ENCODE measurements around the gene CNOT2.
A peak's percentile ranks its signal among the peaks of the same experiment; 100 is the strongest.

The CNOT2 gene

GRCh38 chr12:70359458-70360197, 116.4 kb downstream of the CNOT2 start:
- peaks cover 2% of the 10 kb centered on the region for H3K36me3 ChIP-seq (replicated peaks)
- H3K27ac ChIP-seq: no peak overlapping the region
- no peak for DNase-seq
- H3K27me3 ChIP-seq (replicated peaks): no peaks in the 10 kb centered on the region
- no peak for TF ChIP-seq CTCF (IDR thresholded peaks at IDR 0.05; ENCODE audit: low read depth, low read length, missing control alignments)
- H3K4me3 ChIP-seq (ENCODE audit: low read depth, low read length): no peak overlapping the region
- in situ Hi-C loops (cut with HindIII; ENCODE audit: low pct_ligation_motif_present, low sequenced_read_pairs): no loop called here

- in situ Hi-C loops (cut with HindIII; ENCODE audit: low pct_ligation_motif_present, low sequenced_read_pairs): no loop called here
- Histone ChIP-seq H3K36me3 (replicated peaks) (no peaks in the 10 kb centered on the region), H3K4me3 (ENCODE audit: low read depth, low read length) (no peak overlapping the region), H3K27me3 (replicated peaks) (no peaks in the 10 kb centered on the region), H3K27ac (no peak overlapping the region)
- no peak for TF ChIP-seq CTCF (IDR thresholded peaks at IDR 0.05; ENCODE audit: low read depth, low read length, missing control alignments)
- no peak for DNase-seq
Observed at GRCh38 chr12:70360218-70360617, 117.0 kb downstream of the CNOT2 start.

GRCh38 chr12:70364695-70365397, 121.6 kb downstream of the CNOT2 start:
- H3K36me3 ChIP-seq (replicated peaks): no peaks in the 10 kb centered on the region
- H3K4me3 ChIP-seq (ENCODE audit: low read depth, low read length): peak overlapping the region; percentile 76
- in situ Hi-C loops (cut with HindIII; ENCODE audit: low pct_ligation_motif_present, low sequenced_read_pairs): no loop called here
- H3K27me3 ChIP-seq (replicated peaks): no peaks in the 10 kb centered on the region
- H3K27ac ChIP-seq: no peak overlapping the region
- no peak for DNase-seq
- TF ChIP-seq CTCF (IDR thresholded peaks at IDR 0.05; ENCODE audit: low read depth, low read length, missing control alignments): no peak

GRCh38 chr12:70365398-70365647, 122.1 kb downstream of the CNOT2 start:
- no peak overlapping the region for H3K27ac ChIP-seq
- DNase-seq: no peak
- TF ChIP-seq CTCF (IDR thresholded peaks at IDR 0.05; ENCODE audit: low read depth, low read length, missing control alignments): no peak
- in situ Hi-C loops (cut with HindIII; ENCODE audit: low pct_ligation_motif_present, low sequenced_read_pairs): no loop called here
- H3K36me3 ChIP-seq (replicated peaks): no peaks in the 10 kb centered on the region
- H3K4me3 ChIP-seq (ENCODE audit: low read depth, low read length): peak overlapping the region; percentile 76
- H3K27me3 ChIP-seq (replicated peaks): no peaks in the 10 kb centered on the region

GRCh38 chr12:70365648-70366518, 122.7 kb downstream of the CNOT2 start, which contains the start of gene KCNMB4:
Gene KCNMB4, plus strand, starts transcription at chr12:70366290. Its CDS starts 445 bp downstream, at chr12:70366735.
- Histone ChIP-seq H3K27ac (no peak within 1 kb of the TSS), H3K4me3 (ENCODE audit: low read depth, low read length) (peak within 1 kb of the TSS; percentile 76), H3K27me3 (replicated peaks) (no peaks in the 10 kb centered on the region), H3K36me3 (replicated peaks) (no peaks in the 10 kb centered on the region)
- in situ Hi-C loops (cut with HindIII; ENCODE audit: low pct_ligation_motif_present, low sequenced_read_pairs): no loop called here
- no peak for DNase-seq
- TF ChIP-seq CTCF (IDR thresholded peaks at IDR 0.05; ENCODE audit: low read depth, low read length, missing control alignments): no peak
